IPS DF 4.7 (cell line): ENCODE data around the gene PRKD2.
"Not testable (repeated sequence)": the region's sequence is repeated elsewhere in the genome, so short reads cannot be mapped to it uniquely, and the experiment has no call there.

ENCODE experiments used
- DNase-seq: peaks from one replicate; pipeline ENCODE4 v3.0.0-alpha.2; 2013; ENCODE audit warnings: low spot score; ENCODE audit errors: extremely low read depth

Gene PRKD2

GRCh38 chr19:46717034-46717715 is at the start of gene PRKD2:
PRKD2 (minus strand) TSS chr19:46717114; CDS start chr19:46716370, 744 bp downstream.
- DNase-seq = no peak

DNA sequence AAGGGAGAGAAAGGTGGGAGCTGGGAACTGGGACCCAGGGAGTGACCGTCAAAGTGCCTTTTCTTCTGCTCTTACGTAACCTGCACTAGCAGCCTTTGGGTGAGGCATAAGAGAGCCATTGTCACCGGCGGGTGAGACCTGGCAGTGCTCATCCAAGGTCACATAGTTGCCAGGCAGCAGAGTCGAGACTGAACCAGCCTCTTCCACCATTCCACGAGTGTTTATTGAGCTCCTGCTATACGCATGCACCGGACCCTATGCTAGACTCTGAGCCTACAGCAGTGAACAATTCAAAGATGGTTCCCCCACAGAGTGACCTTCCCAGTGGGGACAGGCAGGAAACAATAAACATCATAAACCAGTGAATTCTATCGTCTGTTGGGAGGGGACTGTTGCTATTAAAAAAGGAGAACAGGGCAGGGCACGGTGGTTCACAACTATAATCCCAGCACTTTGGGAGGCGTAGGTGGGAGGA is 47.9 kb upstream of the PRKD2 start:
- DNase-seq = no peak

DNA sequence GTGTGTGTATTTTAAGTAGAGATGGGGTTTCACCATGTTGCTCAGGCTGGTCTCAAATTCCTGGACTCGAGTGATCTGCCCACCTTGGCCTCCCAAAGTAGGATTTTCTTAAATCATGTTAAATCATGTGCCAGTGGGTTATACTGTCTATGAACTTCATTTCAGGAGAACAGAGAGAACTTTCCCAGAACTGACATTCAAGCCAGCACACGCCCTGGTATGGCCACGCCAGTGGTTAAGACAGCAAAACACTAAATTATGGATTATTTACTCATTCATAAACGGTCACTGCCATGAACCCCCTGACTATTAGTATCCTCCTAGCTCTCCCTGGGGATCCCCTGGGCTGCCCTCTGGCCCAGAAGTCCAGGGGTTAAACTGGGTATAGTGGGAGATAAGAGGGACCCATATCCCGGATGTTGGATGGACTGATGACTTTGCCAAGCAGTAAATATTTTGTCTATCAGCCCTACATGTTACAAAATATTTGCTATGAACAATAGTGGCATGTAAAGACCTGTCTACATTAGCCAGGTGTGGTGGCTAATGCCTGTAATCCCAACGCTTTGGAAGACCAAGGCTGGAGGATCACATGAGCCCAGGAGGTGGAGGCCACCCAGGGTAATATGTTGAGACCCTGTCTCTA is 45.5 kb upstream of the PRKD2 start:
- no peak for DNase-seq

DNA sequence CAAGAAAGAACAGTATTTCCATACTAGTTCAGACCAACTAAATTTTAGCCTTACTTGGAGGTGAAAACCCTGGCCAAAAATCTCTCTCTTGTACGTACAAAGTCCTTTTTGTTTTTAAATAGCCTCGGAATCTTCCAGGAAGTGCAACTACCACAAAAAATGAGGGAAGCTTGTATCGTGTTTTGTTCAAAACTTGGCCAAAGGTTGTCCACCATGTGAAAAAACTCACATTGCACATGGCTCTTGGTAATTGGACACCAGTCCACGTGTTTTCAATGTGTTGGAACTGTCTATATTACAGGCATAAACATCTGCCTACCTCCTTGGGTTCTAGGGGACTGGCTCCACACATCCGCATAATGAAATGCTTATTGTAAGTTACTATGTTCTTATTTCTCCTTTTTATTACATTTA is 44.5 kb upstream of the PRKD2 start:
- no peak for DNase-seq

DNA sequence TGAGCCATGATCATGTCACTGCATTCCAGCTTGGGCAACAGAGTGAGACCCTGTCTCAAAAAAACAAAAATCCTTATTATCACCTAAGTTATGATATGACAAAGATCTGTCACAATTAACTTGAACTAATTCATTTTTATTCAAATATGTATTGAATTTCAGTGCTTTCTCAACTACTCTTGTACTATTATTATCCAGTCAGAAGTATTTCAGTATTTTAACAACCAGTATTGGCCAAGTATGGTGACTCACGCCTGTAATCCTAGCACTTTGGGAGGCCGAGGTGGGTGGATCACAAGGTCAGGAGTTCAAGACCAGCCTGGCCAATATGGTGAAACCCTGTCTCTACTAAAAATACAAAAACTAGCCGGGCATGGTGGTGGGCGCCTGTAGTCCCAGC is 44.0 kb upstream of the PRKD2 start:
- not testable (repeated sequence) for DNase-seq

- DNase-seq = no peak
These were observed 43.4 kb upstream of the PRKD2 start for GRCh38 chr19:46760363-46760762.

GRCh38 chr19:46759817-46760333 is 43.0 kb upstream of the PRKD2 start:
- DNase-seq = no peak

DNA sequence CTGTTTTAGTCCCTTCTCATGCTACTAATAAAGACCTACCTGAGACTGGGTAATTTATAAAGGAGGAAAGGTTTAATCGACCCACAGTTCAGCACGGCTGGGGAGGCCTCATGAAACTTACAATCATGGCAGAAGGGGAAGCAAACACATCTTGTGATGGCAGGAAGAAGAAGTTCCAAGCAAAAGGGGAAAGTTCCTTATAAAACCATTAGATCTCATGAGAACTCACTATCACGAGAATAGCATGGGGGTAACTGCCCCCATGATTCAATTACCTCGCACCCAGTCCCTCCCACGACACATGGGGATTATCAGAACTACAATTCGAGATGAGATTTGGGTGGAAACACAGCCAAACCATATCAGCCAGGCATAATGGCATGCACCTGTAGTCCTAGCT is 42.3 kb upstream of the PRKD2 start:
- DNase-seq = no peak

GRCh38 chr19:46756544-46756888 is 39.6 kb upstream of the PRKD2 start:
- no peak for DNase-seq

DNA sequence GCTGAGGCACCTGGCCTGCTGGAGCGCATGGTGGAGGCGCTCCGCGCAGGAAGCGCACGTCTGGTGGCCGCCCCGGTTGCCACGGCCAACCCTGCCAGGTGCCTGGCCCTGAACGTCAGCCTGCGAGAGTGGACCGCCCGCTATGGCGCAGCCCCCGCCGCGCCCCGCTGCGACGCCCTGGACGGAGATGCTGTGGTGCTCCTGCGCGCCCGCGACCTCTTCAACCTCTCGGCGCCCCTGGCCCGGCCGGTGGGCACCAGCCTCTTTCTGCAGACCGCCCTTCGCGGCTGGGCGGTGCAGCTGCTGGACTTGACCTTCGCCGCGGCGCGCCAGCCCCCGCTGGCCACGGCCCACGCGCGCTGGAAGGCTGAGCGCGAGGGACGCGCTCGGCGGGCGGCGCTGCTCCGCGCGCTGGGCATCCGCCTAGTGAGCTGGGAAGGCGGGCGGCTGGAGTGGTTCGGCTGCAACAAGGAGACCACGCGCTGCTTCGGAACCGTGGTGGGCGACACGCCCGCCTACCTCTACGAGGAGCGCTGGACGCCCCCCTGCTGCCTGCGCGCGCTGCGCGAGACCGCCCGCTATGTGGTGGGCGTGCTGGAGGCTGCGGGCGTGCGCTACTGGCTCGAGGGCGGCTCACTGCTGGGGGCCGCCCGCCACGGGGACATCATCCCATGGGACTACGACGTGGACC is 39.1 kb upstream of the PRKD2 start:
- no peak for DNase-seq

DNA sequence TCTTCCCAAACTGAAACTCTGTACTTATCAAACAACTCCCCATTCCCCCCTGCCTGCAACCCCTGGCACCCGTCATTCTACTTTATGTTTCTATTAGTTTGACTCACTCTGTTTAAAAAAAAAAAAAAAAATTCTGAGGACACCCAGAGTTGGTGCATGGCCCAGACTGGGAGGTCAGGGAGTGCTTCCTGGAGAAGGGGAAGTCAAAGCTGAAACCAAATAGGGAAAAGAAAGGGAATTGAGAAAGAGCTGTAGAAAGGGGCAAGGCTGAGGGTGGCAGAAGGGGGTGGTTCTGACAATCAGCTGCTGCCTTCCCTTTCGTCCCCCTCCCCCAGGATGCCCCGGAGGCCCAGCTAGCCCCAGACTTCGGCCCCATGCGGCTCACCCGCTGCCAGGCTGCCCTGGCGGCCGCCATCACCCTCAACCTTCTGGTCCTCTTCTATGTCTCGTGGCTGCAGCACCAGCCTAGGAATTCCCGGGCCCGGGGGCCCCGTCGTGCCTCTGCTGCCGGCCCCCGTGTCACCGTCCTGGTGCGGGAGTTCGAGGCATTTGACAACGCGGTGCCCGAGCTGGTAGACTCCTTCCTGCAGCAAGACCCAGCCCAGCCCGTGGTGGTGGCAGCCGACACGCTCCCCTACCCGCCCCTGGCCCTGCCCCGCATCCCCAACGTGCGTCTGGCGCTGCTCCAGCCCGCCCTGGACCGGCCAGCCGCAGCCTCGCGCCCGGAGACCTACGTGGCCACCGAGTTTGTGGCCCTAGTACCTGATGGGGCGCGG is 38.4 kb upstream of the PRKD2 start:
- DNase-seq = no peak

GRCh38 chr19:46753420-46754155 is 36.7 kb upstream of the PRKD2 start:
- no peak for DNase-seq

GRCh38 chr19:46748325-46749109 is 31.6 kb upstream of the PRKD2 start:
- DNase-seq = no peak

DNA sequence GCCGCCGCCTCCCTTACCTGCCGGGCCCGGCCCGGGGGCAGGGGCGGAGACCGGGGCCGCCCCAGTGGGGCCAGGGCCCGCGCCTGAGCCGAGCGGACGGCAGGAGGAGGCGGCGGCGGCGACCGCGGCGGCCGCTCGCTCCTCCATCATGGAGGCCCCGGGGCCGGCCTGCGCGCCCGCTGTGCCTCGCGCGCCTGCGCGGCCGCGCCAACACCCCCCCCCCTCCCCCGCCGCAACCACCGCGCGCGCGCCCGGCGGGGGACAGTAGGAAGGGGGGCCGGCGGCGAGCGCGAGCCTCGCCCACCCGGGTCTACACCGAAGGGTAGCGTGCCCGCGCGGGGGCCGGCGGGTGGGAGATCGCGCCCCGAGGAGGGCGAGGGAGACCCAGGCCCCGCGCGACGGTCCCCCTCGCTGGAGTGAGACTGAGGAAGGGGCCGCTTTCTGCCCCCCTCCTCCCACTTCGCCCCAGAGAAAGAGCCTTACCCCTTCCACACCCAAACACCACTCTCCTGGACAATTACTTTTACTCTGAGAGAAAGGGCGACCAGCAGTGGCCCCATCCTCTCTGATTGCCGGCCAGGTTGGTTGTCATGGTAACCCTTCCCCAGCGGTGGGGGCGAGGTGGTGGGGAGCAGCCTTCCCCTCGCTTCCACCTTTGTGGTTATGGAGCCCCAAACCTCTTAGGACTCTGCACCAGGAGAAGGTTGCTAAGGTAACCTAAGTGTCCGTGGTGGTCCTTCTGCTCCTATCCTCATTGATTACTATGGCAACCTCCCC is 29.6 kb upstream of the PRKD2 start, which contains the start of gene STRN4:
Gene STRN4, minus strand, starts transcription at position 170 of the 777 bp plus-strand sequence. Its CDS starts 20 bp downstream, at position 150.
- DNase-seq = no peak

- no peak for DNase-seq
These were observed 28.8 kb upstream of the PRKD2 start, which contains the start of gene FKRP for GRCh38 chr19:46745521-46746280. FKRP (plus strand) TSS chr19:46746057; CDS start chr19:46755451, 9,394 bp downstream.

DNA sequence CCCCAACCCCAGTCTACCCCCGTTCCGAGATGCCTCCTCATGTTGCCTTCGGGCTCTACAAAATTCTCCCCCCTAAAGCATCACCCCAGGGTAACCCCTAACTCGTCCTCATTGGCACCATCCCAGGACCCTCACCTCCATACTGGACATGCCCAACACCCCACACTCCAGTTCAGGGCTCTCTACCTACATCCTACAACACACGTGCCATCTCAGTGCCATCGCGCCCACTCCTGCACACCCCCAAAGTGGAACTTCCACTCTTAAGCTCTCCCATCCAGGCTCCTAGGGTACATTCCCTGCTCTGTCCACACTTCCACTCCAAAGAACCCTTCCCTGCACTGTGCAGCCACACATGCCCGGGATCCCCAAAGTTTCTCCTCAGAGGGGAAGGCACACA is 28.1 kb upstream of the PRKD2 start:
- no peak for DNase-seq

- no peak for DNase-seq
These were observed 27.2 kb upstream of the PRKD2 start for GRCh38 chr19:46744005-46744691.
